Stimulated activated CD4-positive, alpha-beta T cell treated with anti-CD3 and anti-CD28 coated beads, Interleukin-1b, Interleukin-23, amount 100 ng/mL, for 4 hours (primary cell): ENCODE measurements around the gene PPP1R1B.

Source experiments
- DNase-seq, 2 donors: peaks; one replicate each; pipeline ENCODE4 v3.0.0-alpha.2; 2020; ENCODE audit warnings: low read depth in 2 of 2

The PPP1R1B gene

DNA sequence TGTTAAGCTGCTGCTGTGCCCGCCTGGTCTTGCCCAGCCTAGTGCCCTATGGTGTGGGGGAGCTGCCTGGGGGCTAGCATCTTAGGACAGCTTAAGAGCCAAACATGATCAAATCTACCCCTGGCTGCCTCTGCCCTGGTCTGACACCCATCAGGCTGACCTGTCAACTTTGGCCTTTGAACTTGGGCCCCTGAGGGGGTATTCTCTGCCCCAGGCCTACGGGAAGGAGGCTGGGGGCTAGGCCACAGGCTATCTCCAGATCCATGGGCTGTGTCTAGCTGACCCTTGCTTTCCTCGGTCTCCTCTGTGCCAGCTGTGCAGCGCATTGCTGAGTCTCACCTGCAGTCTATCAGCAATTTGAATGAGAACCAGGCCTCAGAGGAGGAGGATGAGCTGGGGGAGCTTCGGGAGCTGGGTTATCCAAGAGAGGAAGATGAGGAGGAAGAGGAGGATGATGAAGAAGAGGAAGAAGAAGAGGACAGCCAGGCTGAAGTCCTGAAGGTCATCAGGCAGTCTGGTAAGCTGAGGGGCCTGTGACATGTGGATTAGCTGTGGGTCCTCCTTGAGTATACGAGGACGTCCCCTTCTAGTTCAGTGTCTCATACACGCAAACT is 6.9 kb downstream of the PPP1R1B start:
- no peak for DNase-seq

- DNase-seq, result no peak
Observed at GRCh38 chr17:39634384-39634871, 7.7 kb downstream of the PPP1R1B start.

DNA sequence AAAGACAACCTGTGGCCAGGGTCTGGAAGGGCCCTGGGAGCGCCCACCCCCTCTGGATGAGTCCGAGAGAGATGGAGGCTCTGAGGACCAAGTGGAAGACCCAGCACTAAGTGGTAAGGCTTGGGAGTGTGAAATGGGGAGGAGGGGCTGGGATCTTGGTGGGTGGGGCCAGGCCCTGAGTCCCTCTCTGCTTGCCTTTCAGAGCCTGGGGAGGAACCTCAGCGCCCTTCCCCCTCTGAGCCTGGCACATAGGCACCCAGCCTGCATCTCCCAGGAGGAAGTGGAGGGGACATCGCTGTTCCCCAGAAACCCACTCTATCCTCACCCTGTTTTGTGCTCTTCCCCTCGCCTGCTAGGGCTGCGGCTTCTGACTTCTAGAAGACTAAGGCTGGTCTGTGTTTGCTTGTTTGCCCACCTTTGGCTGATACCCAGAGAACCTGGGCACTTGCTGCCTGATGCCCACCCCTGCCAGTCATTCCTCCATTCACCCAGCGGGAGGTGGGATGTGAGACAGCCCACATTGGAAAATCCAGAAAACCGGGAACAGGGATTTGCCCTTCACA is 8.9 kb downstream of the PPP1R1B start:
- no peak for DNase-seq

GRCh38 chr17:39636587-39636926 is 9.8 kb downstream of the PPP1R1B start:
- no peak for DNase-seq

DNA sequence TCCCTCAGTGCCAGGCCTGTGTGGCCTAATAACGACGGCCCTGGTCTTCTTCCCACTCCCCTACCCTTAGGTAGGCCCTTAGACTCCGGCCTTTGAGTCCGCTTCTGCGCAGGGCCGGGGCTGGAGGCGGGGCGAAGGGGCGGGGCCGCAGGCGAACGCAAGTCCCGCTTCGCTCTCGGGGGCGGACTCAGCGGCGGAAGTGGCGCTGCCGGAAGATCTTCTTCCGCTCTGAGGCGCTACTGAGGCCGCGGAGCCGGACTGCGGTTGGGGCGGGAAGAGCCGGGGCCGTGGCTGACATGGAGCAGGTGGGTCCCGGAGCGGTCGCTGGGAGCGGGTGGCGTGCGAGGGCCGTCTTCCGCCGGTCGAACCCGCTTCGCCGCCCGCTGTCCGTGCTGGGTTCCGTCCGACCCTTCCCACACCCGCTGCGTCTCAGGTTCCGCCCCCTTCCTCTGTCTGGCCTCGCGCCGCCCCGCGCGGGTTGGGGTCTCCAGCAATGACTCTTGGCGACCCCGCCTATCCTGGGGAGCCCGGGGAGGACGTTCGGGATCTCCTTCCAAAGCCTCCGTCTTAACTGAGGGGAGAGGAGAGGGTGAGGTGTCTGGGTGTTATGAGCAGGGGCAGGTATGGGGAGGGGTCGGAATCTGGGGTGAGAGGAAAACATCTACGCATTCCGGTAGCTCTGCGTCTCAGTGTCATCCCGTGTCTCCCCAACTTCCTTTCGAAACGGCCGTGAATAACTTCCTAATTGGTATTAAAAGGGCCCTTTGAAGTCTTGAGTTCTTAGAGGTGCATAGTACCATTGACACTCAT is 10.4 kb downstream of the PPP1R1B start, which contains the start of gene STARD3:
TSS of gene STARD3 (plus strand) at position 218 of the 810 bp plus-strand sequence. CDS start 16,388 bp downstream, outside the sequence.
- peak; percentile 82 to 93 for DNase-seq

DNA sequence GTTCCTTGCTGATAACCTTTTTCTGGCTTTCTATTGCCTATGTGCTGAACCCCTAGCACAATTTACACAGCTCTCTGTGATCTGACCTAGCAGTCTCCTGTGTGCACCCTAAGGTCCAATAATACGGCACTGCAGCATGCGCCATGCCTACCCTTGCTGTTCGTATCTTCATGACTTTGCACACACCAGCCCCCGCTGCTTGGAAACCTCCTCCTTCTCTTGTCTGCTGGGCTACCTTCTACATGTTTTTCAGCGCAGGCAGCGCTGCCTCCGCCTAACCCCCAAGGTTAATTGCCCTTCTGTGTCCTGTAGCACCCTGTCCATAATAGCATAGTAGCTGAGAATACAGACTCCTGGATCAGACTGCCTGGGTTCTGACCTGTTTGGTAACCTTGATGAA is 11.6 kb downstream of the PPP1R1B start:
- DNase-seq, result no peak

- DNase-seq, result no peak
Observed at GRCh38 chr17:39639043-39639442, 12.3 kb downstream of the PPP1R1B start.

DNA sequence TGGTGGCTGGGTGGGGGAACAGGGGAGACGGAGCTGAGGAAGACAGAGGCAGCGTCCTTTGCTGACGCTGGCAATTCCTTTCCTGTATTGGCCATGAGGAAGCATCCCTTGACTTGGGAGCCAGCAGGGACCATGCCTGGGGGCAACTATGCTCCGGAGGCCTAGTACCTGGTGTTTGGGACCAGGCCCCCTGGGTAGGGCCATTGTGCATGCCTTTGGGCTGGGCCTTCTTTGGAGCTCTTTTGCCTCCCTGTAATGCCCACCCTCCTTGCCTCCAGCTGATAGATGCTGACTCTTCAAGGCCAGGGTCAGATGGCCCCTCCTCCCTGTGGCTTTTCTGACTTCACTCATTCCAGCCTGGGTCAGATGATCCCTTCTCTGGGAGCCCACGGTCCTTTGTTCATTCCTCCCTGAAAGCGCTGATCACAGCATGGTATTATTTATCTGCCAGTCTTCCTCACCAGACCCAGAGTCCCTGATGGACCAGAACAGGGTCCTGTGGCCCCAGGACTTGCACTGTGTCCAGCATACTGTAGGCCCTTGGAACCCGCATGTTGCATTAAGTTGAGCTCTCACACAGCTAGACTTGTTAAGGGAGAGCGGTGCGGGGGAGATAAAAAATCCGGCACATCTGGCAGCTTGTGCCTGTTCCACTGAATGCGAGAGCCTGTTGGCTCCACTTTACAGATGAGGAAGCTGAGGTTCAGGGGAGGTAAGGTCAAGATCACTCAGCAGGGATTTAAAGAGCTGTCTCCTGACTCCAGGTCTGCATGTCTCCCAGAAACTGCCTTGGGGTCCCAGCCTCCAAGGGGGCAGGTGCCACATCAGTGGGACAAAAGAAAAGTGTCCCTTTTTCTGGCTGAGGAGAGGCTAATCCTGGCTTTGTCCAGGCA is 13.1 kb downstream of the PPP1R1B start:
- no peak for DNase-seq

- no peak for DNase-seq
Observed at GRCh38 chr17:39640591-39641031, 13.9 kb downstream of the PPP1R1B start.

- DNase-seq, result no peak
Observed at GRCh38 chr17:39641097-39641496, 14.3 kb downstream of the PPP1R1B start.

DNA sequence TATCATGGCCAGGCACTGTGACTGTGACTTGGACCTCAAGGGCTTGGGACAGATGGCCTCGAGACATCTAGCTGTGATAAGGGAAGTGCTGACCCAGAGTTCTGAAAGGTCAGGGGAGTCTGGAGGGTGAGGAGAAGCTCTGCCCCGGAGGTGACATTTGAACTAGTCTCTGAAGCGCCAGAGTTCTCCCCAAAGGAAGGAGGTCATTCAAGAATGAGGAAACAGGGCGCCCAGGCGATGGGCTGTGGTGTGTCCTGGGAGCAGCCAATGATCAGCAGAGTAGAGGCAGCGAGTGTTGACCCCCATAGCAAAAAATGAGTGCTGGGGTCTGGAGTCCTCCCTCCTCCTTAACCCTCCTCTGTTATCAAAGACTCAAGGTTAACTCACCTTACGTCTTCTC is 15.1 kb downstream of the PPP1R1B start:
- no peak for DNase-seq

DNA sequence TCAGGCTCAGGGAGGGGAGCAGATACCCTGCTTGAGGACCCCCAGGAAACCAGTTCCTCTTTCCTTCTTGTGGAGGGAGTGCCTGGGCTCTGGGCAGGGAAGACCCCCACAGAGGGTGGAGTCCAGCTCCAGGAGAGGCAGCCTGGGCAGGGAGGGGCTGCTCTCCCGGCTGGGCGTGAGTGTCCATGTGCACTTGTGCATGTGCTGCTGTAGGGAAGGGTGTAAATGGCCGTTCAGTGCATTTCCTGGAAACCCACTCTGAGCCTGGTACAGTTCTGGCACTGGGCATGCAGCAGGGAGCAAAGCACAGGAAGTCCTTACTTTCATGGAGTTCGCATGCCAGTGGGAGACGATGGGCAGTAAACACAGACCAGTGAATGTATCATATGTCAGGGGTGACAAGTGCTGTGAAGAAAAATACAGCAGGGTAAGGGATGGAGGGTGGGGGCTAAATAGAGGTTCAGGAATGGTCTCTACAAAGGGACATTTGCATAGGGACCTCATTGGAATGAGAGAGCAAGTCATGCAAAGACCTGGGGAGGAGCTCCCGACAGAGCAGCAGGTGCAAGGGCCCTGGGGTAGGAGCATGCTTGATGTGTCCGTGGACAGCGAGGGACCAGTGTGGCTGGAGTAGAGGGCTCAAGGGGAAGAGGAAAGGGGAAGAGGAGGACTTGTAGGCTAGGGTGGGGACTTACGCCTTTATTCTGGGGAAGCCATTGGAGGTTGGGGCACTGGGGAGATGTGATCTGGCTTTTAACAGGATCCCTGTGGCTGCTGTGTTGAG is 15.7 kb downstream of the PPP1R1B start:
- no peak for DNase-seq

GRCh38 chr17:39643271-39643670 is 16.5 kb downstream of the PPP1R1B start:
- no peak for DNase-seq

DNA sequence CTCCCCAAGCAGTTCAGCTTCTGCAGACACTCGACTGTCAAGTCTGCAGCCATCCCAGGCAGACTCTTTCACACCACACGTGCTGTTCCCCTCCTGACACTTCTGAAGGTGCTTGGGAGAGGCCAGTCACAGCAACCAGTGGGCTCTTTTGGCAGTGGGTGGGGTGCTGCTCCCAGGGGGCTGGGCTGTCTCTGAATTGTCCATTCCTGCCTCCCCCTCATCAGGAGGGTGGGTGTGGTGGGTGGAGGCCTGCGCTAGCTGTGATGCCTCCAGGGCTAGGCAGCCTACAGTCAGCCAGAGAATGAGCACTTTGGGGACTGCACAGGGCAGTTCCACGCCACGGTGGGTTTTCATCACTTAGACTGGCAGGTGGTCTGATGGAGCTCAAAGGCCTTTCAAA is 20.5 kb downstream of the PPP1R1B start:
- no peak for DNase-seq

GRCh38 chr17:39648616-39649366 is 22.0 kb downstream of the PPP1R1B start:
- DNase-seq, result no peak

- DNase-seq, result no peak
Observed at GRCh38 chr17:39650121-39650579, 23.4 kb downstream of the PPP1R1B start.

- DNase-seq, result no peak
Observed at GRCh38 chr17:39651923-39652586, 25.3 kb downstream of the PPP1R1B start.

DNA sequence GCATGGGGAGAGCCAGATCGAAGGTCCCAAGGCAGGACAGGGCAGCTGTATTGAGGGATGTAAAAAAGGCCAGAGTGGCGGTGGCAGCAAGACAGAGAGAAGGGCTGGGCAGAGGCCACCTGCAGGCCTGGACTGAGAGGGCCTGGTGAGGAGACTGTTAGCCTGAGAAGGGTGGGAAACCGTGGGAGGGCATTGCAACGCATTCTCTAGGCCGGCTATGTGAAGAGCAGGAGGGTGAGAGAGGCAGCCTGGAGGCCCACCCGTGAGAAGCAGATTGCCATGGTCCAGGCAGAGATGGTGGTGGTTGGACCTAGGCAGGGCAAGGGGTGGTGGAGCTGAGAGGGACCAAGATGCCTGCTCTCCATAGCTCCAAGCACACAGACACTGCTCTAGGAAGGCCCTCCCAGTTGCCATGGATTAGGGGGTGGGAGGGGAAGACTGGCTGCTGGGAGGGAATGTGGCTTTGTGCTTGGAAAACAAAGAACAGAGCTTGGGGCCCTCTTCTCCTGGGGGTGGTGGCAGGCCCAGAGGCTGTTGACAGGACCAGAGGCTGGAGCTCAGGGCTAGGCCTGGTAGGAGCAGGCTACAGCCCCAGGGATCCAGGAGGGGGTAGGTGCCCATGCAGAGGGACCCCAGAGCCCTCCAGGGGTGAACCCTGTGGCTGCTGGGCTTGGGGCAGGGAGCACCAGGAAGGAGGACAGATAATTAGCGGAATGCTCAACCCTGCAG is 26.0 kb downstream of the PPP1R1B start:
- no peak for DNase-seq

DNA sequence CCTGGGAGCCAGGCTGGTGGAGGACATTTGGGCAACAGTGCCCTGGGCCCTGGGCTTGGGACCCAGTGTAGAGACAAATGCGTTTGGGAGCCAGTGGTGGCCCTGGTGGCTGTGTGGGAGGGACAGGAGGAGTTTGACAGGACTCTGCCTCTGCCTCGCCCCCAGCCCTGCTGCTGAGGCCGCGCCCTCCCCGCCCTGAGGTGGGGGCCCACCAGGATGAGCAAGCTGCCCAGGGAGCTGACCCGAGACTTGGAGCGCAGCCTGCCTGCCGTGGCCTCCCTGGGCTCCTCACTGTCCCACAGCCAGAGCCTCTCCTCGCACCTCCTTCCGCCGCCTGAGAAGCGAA is 26.5 kb downstream of the PPP1R1B start:
- no peak for DNase-seq
